GM10847 (cell line): Measurements from ENCODE around the gene XPNPEP2.
A peak's percentile ranks its signal among the peaks of the same experiment; 100 is the strongest.

ENCODE experiments used
- POLR2A ChIP-seq: IDR thresholded peaks from 2 replicates; pipeline ENCODE4 v1.6.1; 2011; ENCODE audit not compliant: insufficient read length; ENCODE audit errors: extremely low read depth

Gene XPNPEP2

GRCh38 chrX:129759576-129760061 lies 20.8 kb downstream of the XPNPEP2 start:
- no peak for TF ChIP-seq POLR2A

- TF ChIP-seq POLR2A = no peak
These were observed 21.4 kb downstream of the XPNPEP2 start for GRCh38 chrX:129760155-129760554.

DNA sequence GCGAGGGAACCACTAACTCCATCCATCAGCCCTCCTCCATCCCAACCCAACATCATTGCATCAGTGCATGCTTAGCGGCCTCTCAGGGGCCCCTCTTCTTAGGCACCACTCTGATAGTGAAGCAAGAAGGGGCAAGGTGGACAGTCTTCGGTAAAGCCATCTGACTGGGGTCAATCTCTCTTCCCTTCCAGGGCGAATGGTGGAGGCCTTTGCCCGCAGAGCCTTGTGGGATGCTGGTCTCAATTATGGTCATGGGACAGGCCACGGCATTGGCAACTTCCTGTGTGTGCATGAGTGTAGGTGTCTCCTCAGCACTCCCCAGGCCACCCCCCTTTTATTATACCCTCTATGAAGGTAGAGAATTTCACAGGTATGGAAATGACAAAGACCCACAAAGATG lies 22.2 kb downstream of the XPNPEP2 start:
- TF ChIP-seq POLR2A = no peak

DNA sequence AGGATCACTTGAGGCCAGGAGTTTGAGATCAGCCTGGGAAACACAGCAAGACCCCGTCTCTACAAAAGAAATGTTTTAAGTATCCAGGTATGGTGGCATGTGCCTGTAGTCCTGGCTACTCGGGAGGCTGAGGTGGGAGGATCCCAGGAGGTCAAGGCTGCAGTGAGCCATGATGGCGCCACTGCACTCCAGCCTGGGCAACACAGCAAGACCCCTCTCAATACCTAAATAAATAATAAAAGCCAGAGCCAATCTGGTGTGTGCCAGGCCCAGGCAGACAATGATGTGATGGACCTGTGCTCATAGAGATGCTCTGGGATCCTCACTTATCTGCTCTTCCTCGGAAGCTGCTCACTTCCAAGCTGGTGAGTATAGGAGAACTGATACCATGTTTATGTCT lies 22.8 kb downstream of the XPNPEP2 start:
- no peak for TF ChIP-seq POLR2A

- TF ChIP-seq POLR2A = no peak
These were observed 23.7 kb downstream of the XPNPEP2 start for GRCh38 chrX:129762448-129762847.

DNA sequence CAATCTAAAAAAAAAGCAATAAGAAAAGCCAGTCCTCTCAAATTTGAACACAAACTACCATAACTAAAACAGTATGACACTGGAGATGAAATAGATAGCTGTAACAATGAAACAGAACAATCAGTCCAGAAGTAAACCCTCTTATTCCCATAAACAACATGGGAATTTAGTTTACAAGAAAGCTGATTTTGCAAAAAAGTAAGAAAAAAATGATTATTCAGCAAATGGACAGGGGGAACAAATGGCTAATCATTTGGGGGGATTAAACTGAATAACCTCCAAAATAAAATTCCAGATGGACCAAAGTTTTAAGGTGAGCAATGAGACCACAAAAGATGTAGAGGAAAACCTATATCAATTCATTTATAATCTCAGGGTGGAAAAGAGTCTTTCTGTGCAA lies 24.9 kb downstream of the XPNPEP2 start:
- TF ChIP-seq POLR2A = no peak

- TF ChIP-seq POLR2A = no peak
These were observed 29.4 kb downstream of the XPNPEP2 start for GRCh38 chrX:129768186-129768585.

DNA sequence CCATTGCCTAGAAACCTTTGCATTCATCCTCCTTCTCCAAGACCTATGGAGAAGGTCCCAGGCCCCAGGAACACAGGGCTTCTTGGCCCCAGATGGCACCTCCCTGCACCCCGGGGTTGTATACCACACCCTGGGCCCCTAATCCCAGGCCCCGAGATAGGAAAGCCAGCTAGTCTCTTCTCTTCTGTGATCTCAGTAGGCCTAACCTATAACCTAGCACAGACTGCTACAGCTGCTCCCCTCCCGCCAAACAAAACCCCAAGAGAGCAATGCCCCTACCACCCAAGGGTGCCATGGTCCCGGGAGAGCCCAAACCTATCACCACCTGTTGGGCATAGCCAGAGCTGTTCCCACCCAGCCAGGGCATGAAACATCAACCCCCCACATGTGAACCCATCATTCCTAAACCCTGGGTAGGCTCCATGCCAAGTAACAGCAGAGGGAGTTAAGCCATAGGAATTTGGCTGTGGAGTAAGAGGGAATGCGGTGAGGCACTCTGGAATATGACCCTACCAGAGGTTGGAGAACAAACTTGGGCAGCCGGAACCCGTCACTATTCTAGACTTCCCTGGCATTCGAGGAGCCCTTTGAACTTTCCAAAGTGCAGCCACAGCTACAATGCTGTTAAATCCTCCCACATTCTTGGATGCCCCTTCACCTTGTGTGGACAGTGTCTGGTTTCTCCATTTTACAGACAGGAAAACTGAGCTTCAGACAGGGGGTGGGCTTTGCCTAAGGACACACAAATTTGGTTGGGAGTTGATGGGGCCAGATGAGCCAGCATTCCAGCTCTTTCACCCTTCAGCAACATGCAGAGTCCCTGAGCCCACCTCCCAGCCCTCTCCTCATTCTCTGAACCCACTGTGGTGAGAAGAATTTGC lies 30.0 kb downstream of the XPNPEP2 start:
- TF ChIP-seq POLR2A = no peak

GRCh38 chrX:129769467-129770154 lies 30.8 kb downstream of the XPNPEP2 start:
- TF ChIP-seq POLR2A = no peak

GRCh38 chrX:129771266-129771995 lies 32.7 kb downstream of the XPNPEP2 start:
- no peak for TF ChIP-seq POLR2A

DNA sequence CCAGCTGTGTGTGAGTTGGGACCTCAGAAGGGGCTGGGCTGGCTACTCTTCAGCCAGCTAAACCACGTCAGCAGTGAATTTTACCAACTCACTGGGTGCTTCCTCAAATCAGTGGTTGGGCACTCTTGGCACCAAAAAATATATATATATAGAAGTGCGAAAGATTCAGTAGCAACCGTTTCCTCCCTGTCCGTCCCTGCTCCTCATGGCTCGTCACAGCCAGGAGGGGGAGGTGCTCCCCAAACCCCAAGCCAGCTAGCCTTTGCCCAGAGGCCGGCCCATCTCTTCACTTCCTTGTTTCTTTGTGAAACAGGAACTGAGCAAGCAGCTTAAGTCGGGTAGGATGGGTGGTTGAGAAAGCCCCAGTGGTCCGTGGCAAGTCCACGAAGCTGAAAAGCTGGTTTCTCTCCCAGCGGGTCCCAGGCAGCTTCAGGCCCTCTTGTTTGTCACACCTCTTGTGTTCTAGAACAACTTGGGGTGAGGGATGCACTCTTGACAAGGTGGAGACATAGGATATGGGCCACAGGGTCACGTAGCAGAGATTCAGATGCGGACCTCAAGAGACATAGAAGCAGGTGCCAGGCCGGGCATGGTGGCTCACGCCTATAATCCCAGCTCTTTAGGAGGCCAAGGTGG lies 34.1 kb downstream of the XPNPEP2 start:
- TF ChIP-seq POLR2A = peak; percentile 20

DNA sequence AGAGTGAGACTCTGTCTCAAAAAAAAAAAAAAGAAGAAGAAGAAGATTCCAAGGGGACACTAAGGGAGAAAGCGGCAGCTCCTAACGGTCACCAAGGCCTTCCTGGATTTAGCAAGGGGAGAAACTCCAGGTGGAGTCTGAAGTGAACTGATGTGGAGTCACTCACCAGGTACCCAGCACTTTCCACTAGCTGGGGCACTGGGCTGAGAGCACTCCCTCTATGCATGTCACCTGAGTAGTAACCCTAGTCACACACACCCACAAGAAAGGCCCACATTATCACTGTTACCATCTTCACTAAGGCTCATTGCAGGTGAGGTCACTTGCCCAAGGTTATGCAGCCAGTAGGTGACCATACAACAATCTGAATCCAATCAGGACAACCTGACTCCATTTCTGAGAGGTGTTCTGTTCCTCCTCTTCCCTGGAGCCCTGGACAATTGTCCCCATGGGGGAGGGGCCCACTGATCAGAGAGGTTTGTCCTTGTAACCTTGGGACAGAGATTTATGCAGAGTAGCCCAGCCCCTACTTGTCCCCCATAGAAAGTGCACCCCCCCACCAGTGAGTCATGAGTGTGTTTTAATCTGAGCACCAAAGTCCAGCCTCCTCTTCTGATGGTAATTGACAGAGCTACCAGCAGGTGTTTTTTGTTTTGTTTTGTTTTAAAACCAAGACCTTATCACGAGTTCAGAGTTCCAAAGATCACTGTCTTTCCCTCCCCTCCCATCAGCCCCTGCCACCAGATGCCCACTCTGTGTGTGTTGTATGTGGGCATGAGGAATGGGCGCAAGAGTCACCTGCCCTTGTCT lies 35.1 kb downstream of the XPNPEP2 start:
- no peak for TF ChIP-seq POLR2A

DNA sequence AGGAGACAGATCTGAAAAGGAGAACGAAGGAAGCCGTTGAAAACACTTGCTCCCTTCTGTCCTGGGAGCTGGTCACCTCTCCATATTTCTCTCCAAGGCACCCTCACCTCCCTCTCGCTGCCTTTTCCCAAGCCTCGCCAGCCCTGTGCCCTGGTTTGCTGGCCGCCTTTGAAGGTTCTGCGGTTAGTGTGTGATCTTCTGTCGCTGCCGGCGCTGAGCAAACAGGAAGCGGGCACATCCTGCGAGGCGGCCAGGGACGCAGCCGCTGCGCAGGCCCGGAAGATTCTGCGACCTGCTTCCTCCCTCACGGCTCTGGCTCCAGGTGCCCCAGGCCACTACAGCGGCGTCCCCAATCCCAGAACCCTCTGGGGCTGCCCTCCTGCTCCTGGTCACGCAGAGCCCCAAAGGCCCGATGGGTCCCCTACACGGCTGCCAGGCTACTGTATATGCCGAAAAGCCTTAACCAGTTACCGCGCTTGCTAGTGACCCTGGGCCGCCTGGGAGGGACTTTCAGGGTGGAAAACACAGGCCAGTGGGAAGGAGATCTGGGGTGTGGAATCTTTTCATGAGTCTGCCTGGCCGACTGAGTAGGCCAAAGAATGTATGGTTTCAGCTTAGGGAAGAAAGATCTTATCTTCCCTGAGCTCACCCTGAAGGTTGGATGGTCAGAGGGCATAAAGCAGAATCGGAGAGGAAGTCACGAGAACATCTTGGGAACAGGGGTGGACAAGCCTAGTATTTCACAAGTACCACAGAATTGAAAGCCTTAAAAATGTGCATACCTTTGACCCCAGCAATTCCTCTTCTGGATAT lies 38.6 kb downstream of the XPNPEP2 start:
- TF ChIP-seq POLR2A = peak; percentile 43
